Vagina (tissue), 2 donors: ENCODE data around the gene APOL3. TPM values are rescaled to one million over a fixed set of nuclear protein-coding genes. Genes with fewer than 3 reads are reported as not detected.
"Not testable (repeated sequence)": the region's sequence is repeated elsewhere in the genome, so short reads cannot be mapped to it uniquely, and the experiment has no call there.

Experiments used
- DNase-seq, 2 donors: peaks; one replicate each; pipeline ENCODE4 v3.0.0-alpha.2; 2017; ENCODE audit errors: extremely low spot score in 2 of 2
- H3K27ac ChIP-seq: fragments of 200-600 bp; sonication (generic); one replicate; pipeline ENCODE4 v1.5.1; 2019
- H3K27me3 ChIP-seq: fragments of 200-600 bp; sonication (generic); one replicate; pipeline ENCODE4 v1.5.1; 2019
- H3K36me3 ChIP-seq, 2 donors: fragments of 200-600 bp; sonication (generic); one replicate each; pipeline ENCODE4 v1.5.1; 2017 to 2019
- H3K4me1 ChIP-seq: fragments of 200-600 bp; sonication (generic); one replicate; pipeline ENCODE4 v1.5.1; 2019
- H3K4me3 ChIP-seq, 2 donors: fragments of 200-600 bp; sonication (generic); 1 replicate in 1 of 2; 2 replicates in 1 of 2; pipeline ENCODE4 v1.5.1; 2016 to 2019
- H3K9me3 ChIP-seq: fragments of 200-600 bp; sonication (generic); one replicate; pipeline ENCODE4 v1.5.1; 2019
- CTCF ChIP-seq, 3 experiments: fragments of 450-650 bp in 2 of 3; fragments of 200-600 bp in 1 of 3; sonication (generic) in 1 of 3; IDR thresholded peaks; one replicate each; pipeline ENCODE4 v1.5.1; 2017 to 2019; ENCODE audit warnings: antibody characterized with exemption in 3 of 3, mild to moderate bottlenecking in 2 of 3, moderate library complexity in 2 of 3
- POLR2A ChIP-seq, 2 donors: fragments of 450-650 bp; IDR thresholded peaks; one replicate each; pipeline ENCODE4 v1.6.1; 2017; ENCODE audit warnings: antibody characterized with exemption in 2 of 2, mild to moderate bottlenecking in 2 of 2, moderate library complexity in 2 of 2
- POLR2AphosphoS5 ChIP-seq, 2 donors: sonication (generic); formaldehyde crosslinking; IDR thresholded peaks; one replicate each; pipeline ENCODE4 v1.9.0; 2017; ENCODE audit warnings: antibody characterized with exemption in 2 of 2, mild to moderate bottlenecking in 2 of 2, low read depth in 1 of 2; ENCODE audit not compliant: insufficient read depth in 1 of 2
- intact Hi-C: fragments of 100-400 bp; cut with DNase I; formaldehyde crosslinking; loops from one replicate; pipeline ENCODE4 v1.15.1; 2023
- total RNA-seq: library from RNA; depleted of rRNA; stranded (reverse); fragments of >200 nt; gene quantifications from one replicate; pipeline ENCODE4 v1.2.3, GENCODE V29; 2016

Gene APOL3
- total RNA-seq, 1 donor from 2014 or later = 48.9 TPM

- no peak for DNase-seq
- no peaks in the 10 kb centered on the region for H3K36me3 ChIP-seq
- no peaks in the 10 kb centered on the region for H3K4me1 ChIP-seq
- no peak overlapping the region for H3K4me3 ChIP-seq
- intact Hi-C loops = loop anchor here (5.0 to 10.0 kb wide), 3 partner anchors 57 to 490 kb away; no protein-coding TSS in a partner anchor
- peak overlapping the region; percentile 44 for H3K27ac ChIP-seq
- TF ChIP-seq POLR2AphosphoS5 (IDR thresholded peaks at IDR 0.05; ENCODE audit: insufficient read depth in 1 of 2, low read depth in 1 of 2) (no peak), CTCF (IDR thresholded peaks at IDR 0.05) (no peak), POLR2A (IDR thresholded peaks at IDR 0.05) (no peak)
- H3K27me3 ChIP-seq = no peaks in the 10 kb centered on the region
- H3K9me3 ChIP-seq = no peaks in the 10 kb centered on the region
Observed at GRCh38 chr22:36124666-36125065, 35.9 kb downstream of the APOL3 start.

- intact Hi-C loops = loop anchor here (5.0 to 10.0 kb wide), 3 partner anchors 57 to 489 kb away; no protein-coding TSS in a partner anchor
Observed at GRCh38 chr22:36123673-36124630, 36.6 kb downstream of the APOL3 start.

GRCh38 chr22:36120621-36121351, 39.8 kb downstream of the APOL3 start:
- not testable (repeated sequence) for H3K36me3 ChIP-seq, DNase-seq

More at GRCh38 chr22:36123673-36124630, 36.6 kb downstream of the APOL3 start:
- Histone ChIP-seq H3K27me3 (no peaks in the 10 kb centered on the region), H3K36me3 (no peaks in the 10 kb centered on the region), H3K4me3 (peak overlapping the region; percentile 20 to 38), H3K9me3 (no peaks in the 10 kb centered on the region), H3K4me1 (no peaks in the 10 kb centered on the region), H3K27ac (peak overlapping the region; percentile 84)
- peak in 1 of 2 donors; percentile 98 for DNase-seq
- TF ChIP-seq POLR2A (IDR thresholded peaks at IDR 0.05) (no peak), POLR2AphosphoS5 (IDR thresholded peaks at IDR 0.05; ENCODE audit: insufficient read depth in 1 of 2, low read depth in 1 of 2) (peak; percentile 82 to 96), CTCF (IDR thresholded peaks at IDR 0.05) (peak; percentile 89 to 99 (median 97))

GRCh38 chr22:36117053-36117554, 43.5 kb downstream of the APOL3 start:
- TF ChIP-seq POLR2AphosphoS5 (IDR thresholded peaks at IDR 0.05; ENCODE audit: insufficient read depth in 1 of 2, low read depth in 1 of 2) = no peak
- no peak for TF ChIP-seq CTCF (IDR thresholded peaks at IDR 0.05)
- TF ChIP-seq POLR2A (IDR thresholded peaks at IDR 0.05) = no peak
- Histone ChIP-seq H3K4me1 (no peaks in the 10 kb centered on the region), H3K27ac (no peak overlapping the region), H3K9me3 (no peaks in the 10 kb centered on the region), H3K36me3 (no peaks in the 10 kb centered on the region), H3K4me3 (no peak overlapping the region), H3K27me3 (no peaks in the 10 kb centered on the region)
- no peak for DNase-seq
- intact Hi-C loops = no loop called here

More at GRCh38 chr22:36120621-36121351, 39.8 kb downstream of the APOL3 start:
- H3K4me3 ChIP-seq, H3K4me1 ChIP-seq, H3K9me3 ChIP-seq, H3K27me3 ChIP-seq, H3K27ac ChIP-seq: not testable (repeated sequence)
- intact Hi-C loops = loop anchor here (5.0 to 10.0 kb wide), 3 partner anchors 53 to 486 kb away; no protein-coding TSS in a partner anchor

- no peak overlapping the region for H3K27ac ChIP-seq
- no peak overlapping the region for H3K4me3 ChIP-seq
- intact Hi-C loops = no loop called here
- no peaks in the 10 kb centered on the region for H3K9me3 ChIP-seq
- no peaks in the 10 kb centered on the region for H3K27me3 ChIP-seq
- no peak for DNase-seq
- TF ChIP-seq CTCF (IDR thresholded peaks at IDR 0.05) = no peak
- no peak for TF ChIP-seq POLR2AphosphoS5 (IDR thresholded peaks at IDR 0.05; ENCODE audit: insufficient read depth in 1 of 2, low read depth in 1 of 2)
- TF ChIP-seq POLR2A (IDR thresholded peaks at IDR 0.05) = no peak
- H3K36me3 ChIP-seq = no peaks in the 10 kb centered on the region
- no peaks in the 10 kb centered on the region for H3K4me1 ChIP-seq
Observed at GRCh38 chr22:36116127-36116526, 44.4 kb downstream of the APOL3 start.
